HCT116 (cell line): ENCODE data around the gene PHF1. TPM values are rescaled to one million over a fixed set of nuclear protein-coding genes. Genes with fewer than 3 reads are reported as not detected.

Experiments used
- ATAC-seq: fragments of 200-7000 bp; cut with Tn5 transposase; 2 replicates; pipeline ENCODE4 v1.9.1; 2020; ENCODE audit warnings: mild to moderate bottlenecking, moderate library complexity
- BruUV-seq: library from RNA; stranded (reverse); fragments of 400-500 nt; replicated peaks from 2 replicates; lab custom pipeline; 2021; lab: Mats Ljungman, UMichigan
- CTCF ChIA-PET: fragments of 300-600 bp; sonication (Branson Sonifier 250); formaldehyde crosslinking; loops from one replicate; lab custom pipeline; 2021; ENCODE audit warnings: antibody characterized with exemption; lab: Charles Lee
- POLR2A ChIA-PET: fragments of 300-600, 350-600 bp; sonication (Branson Sonifier 250); formaldehyde crosslinking; loops from one replicate; lab custom pipeline; 2021; ENCODE audit warnings: antibody characterized with exemption; lab: Charles Lee
- RAD21 ChIA-PET, 2 experiments: fragments of 300-600 bp; sonication (Branson Sonifier 250); formaldehyde crosslinking; loops; one replicate each; lab custom pipeline; 2023; ENCODE audit warnings: low total read pairs in 2 of 2; ENCODE audit not compliant: uncharacterized antibody in 2 of 2, unreplicated experiment in 2 of 2, low non-redundant PET in 1 of 2; lab: Charles Lee
- DNase-seq: peaks from one replicate; pipeline ENCODE4 v3.0.0-alpha.2; 2010; ENCODE audit warnings: low read depth, low spot score
- H2AFZ ChIP-seq: fragments of 200-600 bp; shearing (Covaris generic), sonication (generic); 2 replicates; pipeline ENCODE4 v1.6.1; 2017; ENCODE audit warnings: low read depth, mixed run types, mixed read lengths, antibody characterized with exemption, low read length; ENCODE audit not compliant: poor library complexity, severe bottlenecking
- H3K27ac ChIP-seq: 2 replicates; pipeline ENCODE4 v1.5.1; 2012; ENCODE audit warnings: low read depth, low read length
- H3K27me3 ChIP-seq: fragments of 200-600 bp; sonication (generic); 2 replicates; pipeline ENCODE4 v1.6.1; 2016; ENCODE audit warnings: mixed run types, low read length, mixed read lengths; ENCODE audit not compliant: insufficient read depth
- H3K36me3 ChIP-seq, 2 experiments: fragments of 200-500 bp in 1 of 2; fragments of 200-600 bp in 1 of 2; sonication (Bioruptor generic) in 1 of 2; sonication (generic) in 1 of 2; 2 replicates each; pipeline versions ENCODE4 v1.5.1 to v1.6.1; 2014 to 2016; ENCODE audit warnings: low read length in 2 of 2, inconsistent platforms in 1 of 2, mixed read lengths in 1 of 2, mixed run types in 1 of 2; ENCODE audit not compliant: insufficient read depth in 2 of 2, control insufficient read depth in 1 of 2
- H3K4me1 ChIP-seq, 2 experiments: fragments of 200-600 bp in 1 of 2; sonication (generic) in 1 of 2; 2 replicates each; pipeline versions ENCODE4 v1.5.1 to v1.6.1; 2012 to 2017; ENCODE audit warnings: low read length in 2 of 2, inconsistent platforms in 1 of 2, mild to moderate bottlenecking in 1 of 2, mixed read lengths in 1 of 2, mixed run types in 1 of 2, moderate library complexity in 1 of 2; ENCODE audit not compliant: insufficient read depth in 2 of 2, control insufficient read depth in 1 of 2
- H3K4me2 ChIP-seq: fragments of 200-600 bp; sonication (generic); 2 replicates; pipeline ENCODE4 v1.6.1; 2017; ENCODE audit warnings: mixed run types, low read length, mixed read lengths
- H3K4me3 ChIP-seq, 2 experiments: fragments of 200-600 bp in 1 of 2; sonication (generic) in 1 of 2; replicated peaks in 1 of 2; 2 replicates each; pipeline ENCODE4 v1.5.1; 2011 to 2016; ENCODE audit warnings: low read length in 2 of 2, control low read depth in 1 of 2, low read depth in 1 of 2, mild to moderate bottlenecking in 1 of 2, mixed read lengths in 1 of 2, mixed run types in 1 of 2
- H3K79me2 ChIP-seq: fragments of 200-600 bp; sonication (generic); 2 replicates; pipeline ENCODE4 v1.6.1; 2017; ENCODE audit warnings: mild to moderate bottlenecking, mixed run types, low read length, moderate library complexity, mixed read lengths; ENCODE audit not compliant: insufficient read depth
- H3K9ac ChIP-seq: fragments of 200-600 bp; sonication (generic); 2 replicates; pipeline ENCODE4 v1.6.1; 2016; ENCODE audit warnings: low read length, mixed read lengths
- H3K9me2 ChIP-seq: fragments of 200-600 bp; sonication (generic), shearing (Covaris generic); 2 replicates; pipeline ENCODE4 v1.6.1; 2017; ENCODE audit warnings: mixed run types, mild to moderate bottlenecking, moderate library complexity; ENCODE audit not compliant: insufficient read depth
- H3K9me3 ChIP-seq, 2 experiments: fragments of 200-500 bp in 1 of 2; fragments of 200-600 bp in 1 of 2; sonication (Bioruptor generic) in 1 of 2; sonication (generic) in 1 of 2; 2 replicates each; pipeline ENCODE4 v1.6.1; 2014 to 2017; ENCODE audit warnings: low read length in 2 of 2, mixed read lengths in 2 of 2, inconsistent platforms in 1 of 2, low read depth in 1 of 2, mild to moderate bottlenecking in 1 of 2, mixed run types in 1 of 2, moderate library complexity in 1 of 2; ENCODE audit not compliant: control insufficient read depth in 1 of 2, insufficient read depth in 1 of 2
- H4K20me1 ChIP-seq: fragments of 200-600 bp; sonication (generic), shearing (Covaris generic); 2 replicates; pipeline ENCODE4 v1.6.1; 2017; ENCODE audit warnings: mixed run types, mild to moderate bottlenecking, moderate library complexity; ENCODE audit not compliant: insufficient read depth
- EGR1 ChIP-seq: IDR thresholded peaks from 2 replicates; pipeline ENCODE4 v1.6.1; 2012; ENCODE audit warnings: low read depth
- ELF1 ChIP-seq: IDR thresholded peaks from 2 replicates; pipeline ENCODE4 v1.6.1; 2012; ENCODE audit warnings: low read depth, borderline replicate concordance
- FOSL1 ChIP-seq: IDR thresholded peaks from 2 replicates; pipeline ENCODE4 v1.6.1; 2012; ENCODE audit warnings: low read depth
- POLR2A ChIP-seq: IDR thresholded peaks from 2 replicates; pipeline ENCODE4 v1.7.0; 2011; ENCODE audit warnings: borderline replicate concordance; ENCODE audit not compliant: insufficient read depth, insufficient read length; ENCODE audit errors: extremely low read depth
- POLR2AphosphoS5 ChIP-seq: IDR thresholded peaks from 2 replicates; pipeline ENCODE4 v1.6.1; 2011; ENCODE audit warnings: mild to moderate bottlenecking, low read depth, low read length, moderate library complexity
- TCF7L2 ChIP-seq: IDR thresholded peaks from 2 replicates; pipeline ENCODE4 v1.7.0; 2011; ENCODE audit warnings: borderline replicate concordance, inconsistent platforms; ENCODE audit not compliant: insufficient read depth, insufficient read length; ENCODE audit errors: extremely low read depth
- YY1 ChIP-seq: IDR thresholded peaks from 2 replicates; pipeline ENCODE4 v1.6.1; 2011; ENCODE audit warnings: low read length, low read depth, moderate library complexity, mild to moderate bottlenecking; ENCODE audit not compliant: insufficient replicate concordance; ENCODE audit errors: extremely low read depth
- ZNF274 ChIP-seq: fragments of 200-500 bp; sonication (Bioruptor generic); IDR thresholded peaks from 2 replicates; pipeline ENCODE4 v1.6.1; 2014; ENCODE audit warnings: mild to moderate bottlenecking, low read depth, low read length, inconsistent platforms
- intact Hi-C: fragments of 100-400 bp; cut with micrococcal nuclease; formaldehyde crosslinking; loops from 2 replicates; pipeline ENCODE4 v1.10.0; 2022
- total RNA-seq: library from RNA; stranded (reverse); gene quantifications from one replicate; pipeline ENCODE4 v1.2.1, GENCODE V29; 2021; ENCODE audit not compliant: unreplicated experiment
- TF ChIP-seq, protein P1 (sequence below): IDR thresholded peaks from 2 replicates; pipeline ENCODE4 v1.6.1; 2011; ENCODE audit warnings: mild to moderate bottlenecking, low read length, moderate library complexity; ENCODE audit not compliant: insufficient replicate concordance; ENCODE audit errors: extremely low read depth
- TF ChIP-seq, protein P2 (sequence below): IDR thresholded peaks from 2 replicates; pipeline ENCODE4 v1.6.1; 2012
- TF ChIP-seq, protein P3 (sequence below): IDR thresholded peaks from 2 replicates; pipeline ENCODE4 v1.6.1; 2012; ENCODE audit warnings: low read depth
- TF ChIP-seq, protein P4 (sequence below): IDR thresholded peaks from 2 replicates; pipeline ENCODE4 v1.6.1; 2012

The PHF1 gene
- total RNA-seq, 1 experiment from 2014 or later = 40.2 TPM

DNA sequence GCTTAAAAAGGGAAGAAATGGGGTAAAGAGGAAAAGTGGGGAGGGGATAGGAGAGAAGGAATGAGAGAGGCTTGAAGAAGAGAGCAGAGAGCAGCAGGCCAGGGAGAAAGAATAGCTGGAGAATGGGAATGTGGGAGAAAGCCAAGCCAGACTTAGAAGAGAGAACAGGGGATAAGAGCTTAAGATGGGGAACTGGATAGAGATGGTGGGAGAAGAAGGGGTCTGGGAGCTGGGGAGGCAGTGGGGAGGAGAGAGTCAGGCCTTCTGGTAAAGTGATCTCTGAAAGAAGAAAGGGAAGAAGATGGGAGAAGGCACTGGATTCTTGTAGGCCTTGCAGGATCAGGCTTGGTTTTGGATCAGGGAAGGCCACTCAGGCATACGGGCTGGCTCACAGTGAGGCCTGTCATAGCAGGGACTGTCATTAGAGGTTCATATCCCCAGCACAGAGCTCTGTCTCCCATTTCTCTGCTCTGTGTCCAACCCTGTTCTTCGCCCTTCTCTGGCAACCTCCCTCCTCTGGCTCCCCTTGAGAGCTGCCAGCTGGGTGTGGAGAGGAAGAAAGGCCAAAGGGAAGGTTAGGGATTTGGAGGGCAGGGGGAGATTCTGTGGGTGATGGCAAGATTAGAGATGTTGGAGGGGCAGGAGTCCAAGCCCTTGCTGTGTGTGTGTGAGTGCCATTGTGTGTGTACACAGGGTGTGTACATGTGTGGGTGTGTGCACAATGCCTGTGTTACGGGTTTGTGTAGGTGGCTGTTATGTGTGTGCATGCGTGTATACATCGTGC lies 18.3 kb downstream of the PHF1 start:
- H3K27ac ChIP-seq = no peak overlapping the region
- ChIA-PET POLR2A (interaction anchor here (0.8 kb wide), 1 partner anchor 11 kb away, joined by 3 read pairs; the partner anchor contains the start of gene CUTA), RAD21 (no interaction called here), CTCF (interaction anchor here (1.0 kb wide), 1 partner anchor 25 kb away, joined by 3 read pairs; the partner anchor contains the start of gene ZBTB9)
- H3K9me3 ChIP-seq = no peaks in the 10 kb centered on the region
- no peaks in the 10 kb centered on the region for H3K79me2 ChIP-seq
- BruUV-seq = no TSS peak
- H2AFZ ChIP-seq = no peak overlapping the region
- TF ChIP-seq YY1 (no peak), FOSL1 (no peak), POLR2AphosphoS5 (no peak), ZNF274 (no peak), TCF7L2 (no peak), POLR2A (no peak), EGR1 (no peak), ELF1 (no peak)
- TF ChIP-seq, protein P1, sequence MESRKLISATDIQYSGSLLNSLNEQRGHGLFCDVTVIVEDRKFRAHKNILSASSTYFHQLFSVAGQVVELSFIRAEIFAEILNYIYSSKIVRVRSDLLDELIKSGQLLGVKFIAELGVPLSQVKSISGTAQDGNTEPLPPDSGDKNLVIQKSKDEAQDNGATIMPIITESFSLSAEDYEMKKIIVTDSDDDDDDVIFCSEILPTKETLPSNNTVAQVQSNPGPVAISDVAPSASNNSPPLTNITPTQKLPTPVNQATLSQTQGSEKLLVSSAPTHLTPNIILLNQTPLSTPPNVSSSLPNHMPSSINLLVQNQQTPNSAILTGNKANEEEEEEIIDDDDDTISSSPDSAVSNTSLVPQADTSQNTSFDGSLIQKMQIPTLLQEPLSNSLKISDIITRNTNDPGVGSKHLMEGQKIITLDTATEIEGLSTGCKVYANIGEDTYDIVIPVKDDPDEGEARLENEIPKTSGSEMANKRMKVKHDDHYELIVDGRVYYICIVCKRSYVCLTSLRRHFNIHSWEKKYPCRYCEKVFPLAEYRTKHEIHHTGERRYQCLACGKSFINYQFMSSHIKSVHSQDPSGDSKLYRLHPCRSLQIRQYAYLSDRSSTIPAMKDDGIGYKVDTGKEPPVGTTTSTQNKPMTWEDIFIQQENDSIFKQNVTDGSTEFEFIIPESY = no peak
- TF ChIP-seq, protein P2, sequence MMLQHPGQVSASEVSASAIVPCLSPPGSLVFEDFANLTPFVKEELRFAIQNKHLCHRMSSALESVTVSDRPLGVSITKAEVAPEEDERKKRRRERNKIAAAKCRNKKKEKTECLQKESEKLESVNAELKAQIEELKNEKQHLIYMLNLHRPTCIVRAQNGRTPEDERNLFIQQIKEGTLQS = no peak
- TF ChIP-seq, protein P3, sequence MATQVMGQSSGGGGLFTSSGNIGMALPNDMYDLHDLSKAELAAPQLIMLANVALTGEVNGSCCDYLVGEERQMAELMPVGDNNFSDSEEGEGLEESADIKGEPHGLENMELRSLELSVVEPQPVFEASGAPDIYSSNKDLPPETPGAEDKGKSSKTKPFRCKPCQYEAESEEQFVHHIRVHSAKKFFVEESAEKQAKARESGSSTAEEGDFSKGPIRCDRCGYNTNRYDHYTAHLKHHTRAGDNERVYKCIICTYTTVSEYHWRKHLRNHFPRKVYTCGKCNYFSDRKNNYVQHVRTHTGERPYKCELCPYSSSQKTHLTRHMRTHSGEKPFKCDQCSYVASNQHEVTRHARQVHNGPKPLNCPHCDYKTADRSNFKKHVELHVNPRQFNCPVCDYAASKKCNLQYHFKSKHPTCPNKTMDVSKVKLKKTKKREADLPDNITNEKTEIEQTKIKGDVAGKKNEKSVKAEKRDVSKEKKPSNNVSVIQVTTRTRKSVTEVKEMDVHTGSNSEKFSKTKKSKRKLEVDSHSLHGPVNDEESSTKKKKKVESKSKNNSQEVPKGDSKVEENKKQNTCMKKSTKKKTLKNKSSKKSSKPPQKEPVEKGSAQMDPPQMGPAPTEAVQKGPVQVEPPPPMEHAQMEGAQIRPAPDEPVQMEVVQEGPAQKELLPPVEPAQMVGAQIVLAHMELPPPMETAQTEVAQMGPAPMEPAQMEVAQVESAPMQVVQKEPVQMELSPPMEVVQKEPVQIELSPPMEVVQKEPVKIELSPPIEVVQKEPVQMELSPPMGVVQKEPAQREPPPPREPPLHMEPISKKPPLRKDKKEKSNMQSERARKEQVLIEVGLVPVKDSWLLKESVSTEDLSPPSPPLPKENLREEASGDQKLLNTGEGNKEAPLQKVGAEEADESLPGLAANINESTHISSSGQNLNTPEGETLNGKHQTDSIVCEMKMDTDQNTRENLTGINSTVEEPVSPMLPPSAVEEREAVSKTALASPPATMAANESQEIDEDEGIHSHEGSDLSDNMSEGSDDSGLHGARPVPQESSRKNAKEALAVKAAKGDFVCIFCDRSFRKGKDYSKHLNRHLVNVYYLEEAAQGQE = no peak
- TF ChIP-seq, protein P4, sequence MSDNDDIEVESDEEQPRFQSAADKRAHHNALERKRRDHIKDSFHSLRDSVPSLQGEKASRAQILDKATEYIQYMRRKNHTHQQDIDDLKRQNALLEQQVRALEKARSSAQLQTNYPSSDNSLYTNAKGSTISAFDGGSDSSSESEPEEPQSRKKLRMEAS = no peak
- H3K4me3 ChIP-seq = no peak overlapping the region
- ATAC-seq (no peak), DNase-seq (no peak)
- H3K9me2 ChIP-seq = no peaks in the 10 kb centered on the region
- no peaks in the 10 kb centered on the region for H4K20me1 ChIP-seq
- H3K36me3 ChIP-seq = no peaks in the 10 kb centered on the region
- H3K27me3 ChIP-seq = no peaks in the 10 kb centered on the region
- H3K4me1 ChIP-seq = peaks cover 31 to 87% of the 10 kb centered on the region in 2 experiments
- intact Hi-C loops = loop anchor here (5.0 kb wide), 1 partner anchor 132 kb away; the partner anchor contains the start of gene RGL2
- peak overlapping the region; percentile 75; the same call in 1 of the 2 replicates for H3K4me2 ChIP-seq
- no peak overlapping the region for H3K9ac ChIP-seq
